Activated T-helper 1 cell treated with anti-CD3 and anti-CD28 coated beads, Interleukin-2, amount 50 U/mL, for 16 hours (primary cell): ENCODE results near the gene GLDN.
"Not testable (repeated sequence)": the region's sequence is repeated elsewhere in the genome, so short reads cannot be mapped to it uniquely, and the experiment has no call there.

ENCODE experiments used
- DNase-seq, 2 donors: peaks; one replicate each; pipeline ENCODE4 v3.0.0-alpha.2; 2020; ENCODE audit warnings: low read depth in 1 of 2, low spot score in 1 of 2

The GLDN gene

DNA sequence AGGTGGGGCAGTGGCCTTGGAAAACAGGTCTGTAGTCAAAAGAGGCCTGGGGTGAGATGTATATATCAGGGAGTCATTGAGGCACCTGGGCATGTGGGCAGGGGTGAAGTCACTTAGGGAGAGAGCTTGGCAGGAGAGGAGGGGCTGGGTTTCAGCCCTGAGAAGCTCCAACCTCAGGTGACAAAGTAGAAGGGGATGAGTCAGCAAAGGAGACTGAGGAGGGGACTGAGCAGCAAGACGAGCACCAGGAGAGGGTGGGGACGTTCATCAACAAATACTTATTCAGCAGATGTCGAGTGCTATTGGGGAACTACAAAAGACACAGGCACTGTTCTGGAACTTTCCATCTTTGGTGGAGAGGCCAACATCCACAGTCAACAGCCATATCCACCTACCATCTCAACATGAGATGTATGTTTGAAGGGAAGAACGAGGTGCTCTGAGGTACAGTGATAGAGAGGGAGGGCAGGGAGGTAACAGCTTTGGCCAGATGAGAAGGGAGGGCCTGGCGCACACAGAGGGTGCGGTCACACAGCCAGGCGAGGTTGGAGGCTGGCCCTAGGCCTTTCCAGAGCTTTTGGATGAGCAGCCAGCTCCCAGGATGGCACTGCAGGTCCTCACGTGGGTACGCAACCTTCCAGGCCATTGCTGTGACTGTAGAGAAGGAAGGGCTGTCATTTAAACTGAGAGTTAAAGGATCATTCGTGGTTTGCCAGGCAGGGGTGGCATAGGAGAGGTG lies 45.7 kb downstream of the GLDN start:
- DNase-seq: no peak

DNA sequence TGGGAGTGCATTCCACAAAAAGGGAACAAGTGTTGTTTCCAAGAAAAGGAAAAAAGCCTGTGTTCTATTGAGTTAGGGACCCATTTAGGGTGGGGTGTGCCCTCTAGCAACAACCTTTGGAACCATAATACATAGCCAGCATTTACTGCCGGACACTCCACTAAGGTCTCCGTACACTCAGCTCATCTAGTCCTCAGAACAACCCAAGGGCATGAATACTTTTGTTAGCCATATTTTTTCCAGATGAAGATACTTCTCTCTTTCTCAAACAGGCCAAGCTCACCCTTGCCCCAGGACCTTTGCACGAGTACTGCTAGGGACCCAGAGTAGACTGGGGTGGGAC lies 46.2 kb downstream of the GLDN start:
- no peak for DNase-seq

DNA sequence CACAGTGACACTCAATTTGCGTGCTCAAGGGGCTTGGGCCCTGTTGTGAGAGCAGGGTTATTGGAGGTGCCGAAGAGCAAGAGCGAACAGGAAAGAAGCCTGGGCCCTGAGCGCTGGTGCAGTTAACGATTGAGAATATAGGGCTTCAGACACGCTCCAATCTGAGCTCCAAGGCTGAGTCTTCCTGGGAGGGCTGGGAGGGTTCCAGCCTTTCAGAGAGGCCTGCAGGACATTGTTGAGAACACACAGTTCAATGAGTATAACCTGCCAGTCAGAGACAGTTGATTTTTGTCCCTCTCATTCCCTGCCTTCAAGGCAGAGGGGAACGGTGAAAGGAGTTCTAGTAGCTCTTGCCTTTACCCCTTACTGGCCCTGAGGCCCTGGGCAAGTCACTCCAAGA lies 47.3 kb downstream of the GLDN start:
- DNase-seq: no peak

DNA sequence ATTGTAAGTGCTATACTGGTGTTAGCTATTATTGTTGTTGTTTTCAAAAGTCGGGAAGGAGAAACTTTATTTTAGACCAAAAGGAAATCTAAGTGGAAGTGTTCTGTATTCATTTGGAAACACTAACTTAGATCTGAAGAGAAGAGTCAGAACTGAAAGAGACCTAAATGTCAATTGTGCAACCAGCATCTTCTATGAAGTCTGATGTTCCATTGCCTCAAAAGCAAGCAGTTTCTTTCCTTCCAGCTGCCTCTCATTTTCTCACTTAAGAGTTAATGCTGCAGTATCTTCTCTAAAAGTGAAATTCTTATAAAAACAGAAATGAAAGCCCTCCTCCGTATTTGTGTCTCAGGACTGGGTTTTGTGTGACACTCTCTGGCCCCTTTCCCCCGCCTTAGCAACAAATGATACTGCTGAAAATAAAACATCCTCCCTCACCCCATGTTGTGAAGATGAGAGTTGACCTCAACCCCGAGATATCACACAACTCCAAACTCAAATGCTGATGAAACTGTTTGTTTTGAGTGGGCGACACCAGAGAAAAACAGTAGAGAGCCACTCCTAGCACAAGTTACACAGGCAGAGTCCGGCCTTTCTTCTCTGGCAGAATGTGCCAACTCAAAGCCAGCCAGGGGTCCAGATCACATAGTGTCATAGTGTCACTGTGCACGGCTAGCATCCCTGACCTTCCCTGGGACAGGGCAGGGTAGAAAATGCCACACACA lies 48.9 kb downstream of the GLDN start:
- no peak for DNase-seq

DNA sequence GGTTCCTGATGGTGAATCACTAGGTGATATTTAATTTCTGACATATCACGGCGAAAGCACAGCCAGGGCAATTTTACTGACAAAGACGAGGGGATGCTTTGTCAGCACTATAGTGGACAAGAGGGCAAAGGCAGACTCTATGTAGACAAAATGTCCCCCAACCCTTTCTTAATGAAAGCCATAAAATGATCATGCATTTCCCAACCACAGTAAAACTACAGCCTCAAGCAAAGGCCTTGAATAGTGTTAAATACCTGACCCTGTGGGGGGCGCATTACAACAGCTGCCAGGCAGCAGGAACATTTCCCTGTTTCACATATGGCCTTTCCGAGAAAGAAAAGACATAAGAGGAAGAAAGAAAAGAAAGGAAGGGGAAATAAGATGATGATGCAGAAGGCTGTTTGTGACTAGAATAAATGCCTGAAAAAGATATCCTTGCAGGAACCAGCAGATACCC lies 49.5 kb downstream of the GLDN start:
- no peak for DNase-seq

DNA sequence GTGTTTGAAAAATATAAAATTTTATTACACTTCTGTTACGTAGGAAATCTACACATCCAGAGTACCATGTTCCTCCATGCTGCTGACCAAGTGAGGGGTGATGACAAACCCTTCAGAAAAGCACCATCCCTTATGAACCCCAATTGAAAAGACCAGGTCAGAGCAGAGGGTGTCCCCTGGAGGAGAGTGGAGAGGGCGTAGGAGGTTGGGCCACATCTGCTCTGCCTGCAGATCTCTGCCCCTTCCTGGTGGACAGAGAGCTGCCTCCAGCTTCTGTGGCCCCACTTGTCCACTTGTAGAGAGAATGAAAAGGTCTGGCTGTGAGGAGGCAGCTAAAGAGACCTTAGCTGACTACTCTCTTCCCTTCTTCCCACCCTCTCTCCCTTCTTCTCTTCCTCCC lies 55.5 kb downstream of the GLDN start:
- no peak for DNase-seq

DNA sequence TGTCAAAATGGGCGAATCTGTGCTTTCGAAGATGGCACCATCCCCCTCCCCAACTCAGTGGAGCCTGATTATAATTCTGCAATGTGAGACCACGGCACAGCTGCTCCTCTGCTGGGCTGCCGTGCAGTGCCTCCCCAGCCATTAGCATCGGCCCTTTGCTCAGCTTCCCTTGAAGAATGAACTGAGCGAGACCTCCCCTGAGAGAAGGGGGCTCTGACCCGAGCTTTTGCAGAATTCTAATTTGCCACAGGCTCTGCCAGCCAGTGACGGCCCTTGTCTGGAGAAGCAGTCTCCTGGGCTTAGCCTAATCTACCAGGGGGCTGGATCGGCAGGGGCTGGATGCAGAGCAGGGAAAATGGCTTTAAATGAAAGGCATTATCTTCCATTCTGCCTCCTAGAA lies 57.2 kb downstream of the GLDN start:
- no peak for DNase-seq

DNA sequence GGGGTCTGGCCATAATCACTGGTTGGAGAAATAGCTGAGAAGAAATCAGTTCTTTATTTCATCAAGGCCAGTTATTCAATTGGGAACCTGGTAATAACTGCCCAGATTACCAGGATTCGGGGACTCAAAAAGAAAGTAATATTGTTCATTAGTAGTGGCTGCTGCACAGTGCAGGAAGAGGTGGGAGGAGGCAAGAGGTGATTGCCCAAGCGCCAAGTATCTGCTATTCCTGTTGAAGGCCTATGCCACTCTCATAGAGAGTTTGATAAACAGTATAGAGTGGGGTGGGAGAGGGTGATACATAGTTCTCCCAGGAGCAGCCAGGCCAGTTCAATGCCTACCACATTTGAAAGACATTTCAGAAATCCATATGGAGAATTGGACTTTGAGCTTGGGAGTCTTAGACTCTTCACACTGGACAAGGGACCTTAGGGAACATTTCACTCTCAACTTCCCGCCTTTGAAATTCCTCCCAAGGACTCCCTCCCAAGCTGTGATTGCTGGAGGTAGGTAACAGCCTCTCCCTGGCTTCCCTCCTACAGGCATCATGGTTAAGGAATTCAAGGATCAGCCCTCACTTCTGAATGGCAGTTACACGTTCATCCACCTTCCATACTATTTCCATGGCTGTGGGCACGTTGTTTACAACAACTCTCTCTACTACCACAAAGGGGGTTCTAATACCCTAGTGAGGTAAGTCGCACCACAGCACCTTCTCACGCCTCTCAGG lies 59.8 kb downstream of the GLDN start:
- DNase-seq: no peak

DNA sequence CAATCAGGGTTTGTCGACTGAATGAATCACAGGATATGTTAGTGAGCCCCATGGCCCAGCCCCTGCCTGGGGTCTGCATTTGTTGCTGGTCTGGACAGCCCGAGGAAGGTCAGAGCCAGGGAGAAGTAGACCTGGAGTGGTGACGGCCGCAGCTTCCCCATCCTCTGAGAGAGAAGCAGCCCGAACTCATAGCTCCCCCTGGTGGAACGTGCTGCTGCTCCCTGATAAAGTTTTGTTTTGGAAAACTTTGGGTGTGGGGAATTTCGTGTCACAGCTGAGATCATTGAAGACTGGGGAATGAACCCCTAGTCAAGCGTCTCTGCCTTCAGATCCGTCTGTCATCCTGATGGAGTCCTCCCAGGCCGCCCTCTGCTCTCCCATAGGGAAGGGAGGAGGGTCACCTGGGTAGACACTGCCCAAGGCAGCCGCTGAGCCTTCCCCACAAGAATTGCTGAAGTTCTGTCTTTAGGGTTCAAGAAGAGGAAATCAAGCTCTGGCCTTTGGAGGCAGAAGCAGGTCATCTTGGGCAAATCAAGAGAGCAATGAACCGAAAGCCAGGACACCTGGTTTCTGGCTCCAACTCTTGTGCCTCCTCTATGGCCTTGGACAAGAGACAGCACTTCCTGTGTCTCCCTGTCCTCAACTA lies 60.5 kb downstream of the GLDN start:
- DNase-seq: no peak

DNA sequence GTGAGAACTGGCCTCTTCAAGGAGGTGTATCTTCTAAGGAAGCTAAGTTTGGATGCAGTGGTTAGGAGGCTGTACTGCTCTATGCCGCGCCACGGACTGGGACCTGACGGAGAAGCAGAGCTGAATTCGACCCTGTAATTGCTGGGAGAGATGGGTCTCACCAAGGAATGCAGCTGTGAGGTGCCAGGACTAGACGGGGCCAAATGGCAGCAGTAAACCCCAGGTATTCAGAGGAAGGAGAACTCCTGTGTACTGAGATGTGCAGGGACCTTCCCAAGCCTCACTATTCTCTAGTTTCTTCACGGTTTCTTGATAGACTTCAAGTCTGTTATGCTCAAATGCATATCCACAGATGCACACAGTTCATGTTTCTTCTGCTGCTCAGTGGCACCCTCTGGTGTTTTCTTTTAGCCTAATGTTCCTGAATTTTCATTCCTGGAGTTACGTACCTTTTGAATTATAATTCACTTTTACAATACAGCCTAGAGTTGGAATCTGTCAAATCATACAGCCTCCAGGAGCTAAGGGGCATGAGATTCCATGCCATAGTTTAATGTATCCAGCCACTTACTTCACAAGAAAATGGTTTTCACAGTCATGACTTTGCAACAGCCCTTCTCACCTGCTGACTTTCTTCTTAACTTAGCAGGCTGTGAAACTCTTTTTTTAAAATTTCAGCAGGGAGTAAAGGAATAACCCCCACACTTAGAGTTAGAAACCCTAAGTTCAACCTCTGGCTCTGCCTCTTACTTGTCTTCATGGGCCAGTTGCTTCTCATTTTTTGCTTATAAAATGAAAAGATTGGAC lies 61.8 kb downstream of the GLDN start:
- no peak for DNase-seq

DNA sequence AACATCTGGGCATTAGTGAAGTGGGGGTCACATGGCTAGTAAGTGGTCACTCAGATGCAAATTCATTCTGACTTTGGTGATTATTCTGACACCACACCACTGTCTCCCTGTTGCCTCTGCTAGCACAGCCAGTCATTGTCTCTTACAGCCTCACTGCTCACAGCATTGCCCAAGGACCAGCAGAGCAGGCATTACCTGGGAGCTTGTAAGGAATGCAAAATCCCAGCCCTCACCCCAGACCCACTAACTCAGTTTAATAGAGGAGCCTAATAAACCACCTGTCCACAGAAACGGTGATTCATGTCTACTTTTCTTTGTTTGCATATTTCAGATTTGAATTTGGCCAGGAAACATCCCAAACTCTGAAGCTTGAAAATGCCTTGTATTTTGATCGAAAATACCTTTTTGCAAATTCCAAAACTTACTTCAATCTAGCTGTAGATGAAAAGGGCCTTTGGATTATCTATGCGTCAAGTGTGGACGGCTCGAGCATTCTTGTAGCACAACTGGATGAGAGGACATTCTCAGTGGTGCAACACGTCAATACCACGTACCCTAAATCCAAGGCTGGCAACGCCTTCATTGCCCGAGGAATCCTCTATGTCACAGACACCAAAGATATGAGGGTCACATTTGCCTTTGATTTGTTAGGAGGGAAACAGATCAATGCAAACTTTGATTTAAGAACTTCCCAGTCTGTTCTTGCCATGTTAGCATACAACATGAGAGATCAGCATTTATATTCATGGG lies 62.7 kb downstream of the GLDN start:
- no peak for DNase-seq

DNA sequence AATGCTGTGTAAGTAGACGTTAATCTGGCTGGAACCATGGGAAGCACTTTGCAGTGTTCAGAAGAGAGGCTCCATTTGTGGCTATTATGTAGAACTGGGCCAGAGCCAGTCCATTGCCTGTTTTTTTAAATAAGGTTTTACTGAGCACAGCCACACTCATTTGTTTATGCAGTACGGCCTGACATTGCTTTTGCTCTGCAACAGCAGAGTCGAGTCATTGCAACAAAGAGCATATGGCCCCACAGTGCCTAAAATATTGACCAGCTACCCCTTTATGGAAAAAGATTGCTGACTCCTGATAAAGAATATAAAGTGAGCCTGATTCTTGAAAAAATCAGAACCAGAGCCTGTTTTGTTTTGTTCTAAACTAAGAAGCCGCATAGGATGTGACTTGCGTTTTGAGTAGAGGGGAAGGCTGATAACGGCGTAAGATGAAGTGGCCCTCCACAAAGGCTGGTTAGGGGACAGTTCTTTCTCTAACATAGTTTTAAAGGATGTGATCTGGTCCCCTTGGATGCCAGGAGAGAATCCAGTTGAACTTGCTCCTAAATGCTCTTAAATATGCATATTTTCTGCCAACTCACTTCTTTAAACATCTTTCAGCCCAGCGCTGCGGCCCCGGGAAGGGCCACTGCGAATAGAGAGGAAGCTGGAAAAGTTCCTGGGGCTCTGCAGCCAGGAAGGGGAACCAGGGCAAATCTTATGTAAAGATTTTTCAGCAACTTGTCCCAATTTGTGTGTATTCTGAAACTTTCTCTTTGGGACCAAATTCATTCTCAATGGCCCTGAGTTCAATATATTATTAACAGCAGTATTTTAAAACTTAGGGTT lies 64.5 kb downstream of the GLDN start:
- DNase-seq: no peak

DNA sequence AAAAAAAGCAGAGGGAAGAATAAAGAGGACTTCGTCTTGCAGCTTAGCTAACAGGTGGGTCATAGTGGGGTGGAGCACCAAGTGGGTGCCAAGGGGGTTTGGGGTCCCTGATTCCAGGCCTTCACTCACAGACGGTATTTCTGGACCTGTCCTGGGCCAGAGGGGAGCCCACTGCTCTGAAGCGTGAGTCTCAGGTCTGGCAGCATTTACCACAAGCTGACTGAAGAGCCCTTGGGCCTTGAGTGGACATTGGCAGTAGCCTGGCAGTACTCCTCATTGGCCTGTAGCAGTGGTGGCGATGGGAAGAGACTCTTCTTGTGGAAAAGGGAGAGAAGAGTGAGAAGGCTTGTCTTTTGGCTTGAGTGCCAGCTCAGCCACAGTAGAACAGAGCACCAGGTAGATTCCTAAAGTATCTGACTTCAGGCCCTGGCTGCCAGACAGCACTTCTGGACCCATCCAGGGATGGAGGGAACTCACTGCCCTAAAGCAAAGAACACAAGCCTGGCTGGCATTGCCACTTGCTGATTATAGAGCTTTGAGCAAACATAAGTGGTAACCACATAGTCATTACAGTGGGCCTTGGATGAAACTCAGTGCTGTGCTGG lies 72.9 kb downstream of the GLDN start:
- no peak for DNase-seq

DNA sequence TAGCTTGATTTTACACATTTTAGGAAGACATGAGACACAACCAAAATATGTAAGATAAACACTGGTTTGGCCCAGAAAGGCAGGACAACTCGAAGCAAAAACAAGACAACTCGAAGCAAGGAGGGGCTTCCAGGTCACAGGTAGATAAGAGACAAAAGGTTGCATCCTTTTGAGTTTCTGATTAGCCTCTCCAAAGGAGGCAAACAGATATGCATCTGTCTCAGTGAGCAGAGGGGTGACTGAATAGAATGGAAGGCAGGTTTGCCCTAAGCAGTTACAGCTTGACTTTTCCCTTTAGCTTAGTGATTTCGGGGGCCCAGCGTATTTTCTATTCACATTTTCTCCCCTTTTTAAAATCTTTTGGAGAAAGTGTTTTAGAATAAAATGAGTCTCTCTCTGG lies 74.7 kb downstream of the GLDN start:
- DNase-seq: no peak

DNA sequence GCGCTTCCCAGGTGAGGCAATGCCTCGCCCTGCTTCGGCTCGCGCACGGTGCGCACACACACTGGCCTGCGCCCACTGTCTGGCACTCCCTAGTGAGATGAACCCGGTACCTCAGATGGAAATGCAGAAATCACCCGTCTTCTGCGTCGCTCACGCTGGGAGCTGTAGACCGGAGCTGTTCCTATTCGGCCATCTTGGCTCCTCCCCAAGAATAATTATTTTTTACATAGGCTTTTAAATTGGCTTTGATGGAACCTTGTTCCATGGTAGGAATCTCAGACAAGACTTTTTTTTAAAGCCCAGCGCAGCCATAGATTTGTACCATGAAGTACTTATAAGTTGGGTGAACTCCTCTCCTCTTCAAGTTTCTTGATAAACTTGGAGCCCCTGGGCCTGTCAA lies 81.6 kb downstream of the GLDN start:
- DNase-seq: not testable (repeated sequence)

DNA sequence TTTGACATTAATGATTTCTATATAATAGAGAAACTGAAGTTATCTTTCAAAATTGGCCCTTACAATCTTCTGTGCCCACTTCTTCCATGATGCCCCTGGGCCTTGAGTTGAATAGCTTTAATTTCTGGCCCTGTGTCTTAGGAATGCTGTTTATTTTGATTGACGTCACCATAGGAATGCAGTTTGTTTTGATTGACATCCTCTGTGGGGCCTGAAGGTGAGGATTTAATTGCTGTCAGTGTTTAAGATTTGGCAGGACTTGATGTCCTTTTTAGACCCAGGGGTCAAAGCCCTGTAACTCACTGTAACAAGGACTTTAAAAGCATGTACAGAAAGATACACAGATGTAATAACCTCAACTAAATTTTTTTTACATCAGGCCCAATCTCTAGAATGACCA lies 83.3 kb downstream of the GLDN start:
- DNase-seq: no peak

DNA sequence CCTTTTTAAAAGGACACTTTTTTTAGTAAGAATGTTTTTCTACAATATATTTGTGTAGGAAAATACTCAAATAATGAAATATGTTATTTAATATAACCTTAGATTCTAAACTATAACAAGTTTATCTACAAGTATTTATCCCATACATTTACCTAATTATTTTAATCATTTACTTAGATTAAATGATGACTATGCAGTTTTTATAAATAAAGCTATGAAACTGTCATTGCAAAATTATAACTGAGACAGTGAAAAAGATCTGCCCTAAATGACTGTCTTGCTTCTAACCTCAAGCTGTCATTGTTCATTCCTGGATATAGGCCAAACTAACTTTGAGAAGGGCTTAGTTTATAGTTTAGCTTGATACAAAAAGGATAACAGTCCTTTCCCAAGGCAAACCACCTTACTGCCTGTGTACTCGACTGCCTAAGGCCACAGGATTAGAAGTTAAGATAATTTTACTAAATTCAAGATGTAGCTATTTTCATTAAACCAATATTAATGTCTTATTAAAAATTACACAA lies 84.1 kb downstream of the GLDN start:
- DNase-seq: no peak

DNA sequence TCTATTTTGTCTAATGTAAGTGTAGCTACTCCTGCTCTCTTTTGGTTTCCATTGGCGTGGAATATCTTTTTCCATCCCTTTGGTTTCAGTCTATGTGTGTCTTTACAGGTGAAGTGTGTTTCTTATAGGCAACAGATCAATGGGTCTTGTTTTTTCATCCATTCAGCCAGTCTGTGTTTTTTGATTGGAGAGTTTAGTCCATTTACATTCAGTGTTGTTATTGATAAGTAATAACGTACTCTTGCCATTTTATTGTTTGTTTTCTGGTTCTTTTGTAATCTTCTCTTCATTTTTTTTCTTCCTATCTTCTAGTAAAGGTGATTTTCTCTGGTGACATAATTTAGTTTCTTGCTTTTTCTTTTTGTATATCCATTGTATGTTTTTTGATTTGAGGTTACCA lies 97.1 kb downstream of the GLDN start:
- DNase-seq: no peak
